HCT116 (cell line): ENCODE data around the gene XRN1. TPM values are rescaled to one million over a fixed set of nuclear protein-coding genes. Genes with fewer than 3 reads are reported as not detected.

Experiments
- ATAC-seq: fragments of 200-7000 bp; cut with Tn5 transposase; 2 replicates; pipeline ENCODE4 v1.9.1; 2020; ENCODE audit warnings: mild to moderate bottlenecking, moderate library complexity
- BruUV-seq: library from RNA; stranded (reverse); fragments of 400-500 nt; replicated peaks from 2 replicates; lab custom pipeline; 2021; lab: Mats Ljungman, UMichigan
- CTCF ChIA-PET: fragments of 300-600 bp; sonication (Branson Sonifier 250); formaldehyde crosslinking; loops from one replicate; lab custom pipeline; 2021; ENCODE audit warnings: antibody characterized with exemption; lab: Charles Lee
- POLR2A ChIA-PET: fragments of 300-600, 350-600 bp; sonication (Branson Sonifier 250); formaldehyde crosslinking; loops from one replicate; lab custom pipeline; 2021; ENCODE audit warnings: antibody characterized with exemption; lab: Charles Lee
- RAD21 ChIA-PET, 2 experiments: fragments of 300-600 bp; sonication (Branson Sonifier 250); formaldehyde crosslinking; loops; one replicate each; lab custom pipeline; 2023; ENCODE audit warnings: low total read pairs in 2 of 2; ENCODE audit not compliant: uncharacterized antibody in 2 of 2, unreplicated experiment in 2 of 2, low non-redundant PET in 1 of 2; lab: Charles Lee
- DNase-seq: peaks from one replicate; pipeline ENCODE4 v3.0.0-alpha.2; 2010; ENCODE audit warnings: low read depth, low spot score
- H2AFZ ChIP-seq: fragments of 200-600 bp; shearing (Covaris generic), sonication (generic); 2 replicates; pipeline ENCODE4 v1.6.1; 2017; ENCODE audit warnings: low read depth, mixed run types, mixed read lengths, antibody characterized with exemption, low read length; ENCODE audit not compliant: poor library complexity, severe bottlenecking
- H3K27ac ChIP-seq: 2 replicates; pipeline ENCODE4 v1.5.1; 2012; ENCODE audit warnings: low read depth, low read length
- H3K27me3 ChIP-seq: fragments of 200-600 bp; sonication (generic); 2 replicates; pipeline ENCODE4 v1.6.1; 2016; ENCODE audit warnings: mixed run types, low read length, mixed read lengths; ENCODE audit not compliant: insufficient read depth
- H3K36me3 ChIP-seq, 2 experiments: fragments of 200-500 bp in 1 of 2; fragments of 200-600 bp in 1 of 2; sonication (Bioruptor generic) in 1 of 2; sonication (generic) in 1 of 2; 2 replicates each; pipeline versions ENCODE4 v1.5.1 to v1.6.1; 2014 to 2016; ENCODE audit warnings: low read length in 2 of 2, inconsistent platforms in 1 of 2, mixed read lengths in 1 of 2, mixed run types in 1 of 2; ENCODE audit not compliant: insufficient read depth in 2 of 2, control insufficient read depth in 1 of 2
- H3K4me1 ChIP-seq, 2 experiments: fragments of 200-600 bp in 1 of 2; sonication (generic) in 1 of 2; 2 replicates each; pipeline versions ENCODE4 v1.5.1 to v1.6.1; 2012 to 2017; ENCODE audit warnings: low read length in 2 of 2, inconsistent platforms in 1 of 2, mild to moderate bottlenecking in 1 of 2, mixed read lengths in 1 of 2, mixed run types in 1 of 2, moderate library complexity in 1 of 2; ENCODE audit not compliant: insufficient read depth in 2 of 2, control insufficient read depth in 1 of 2
- H3K4me2 ChIP-seq: fragments of 200-600 bp; sonication (generic); 2 replicates; pipeline ENCODE4 v1.6.1; 2017; ENCODE audit warnings: mixed run types, low read length, mixed read lengths
- H3K4me3 ChIP-seq, 2 experiments: fragments of 200-600 bp in 1 of 2; sonication (generic) in 1 of 2; replicated peaks in 1 of 2; 2 replicates each; pipeline ENCODE4 v1.5.1; 2011 to 2016; ENCODE audit warnings: low read length in 2 of 2, control low read depth in 1 of 2, low read depth in 1 of 2, mild to moderate bottlenecking in 1 of 2, mixed read lengths in 1 of 2, mixed run types in 1 of 2
- H3K79me2 ChIP-seq: fragments of 200-600 bp; sonication (generic); 2 replicates; pipeline ENCODE4 v1.6.1; 2017; ENCODE audit warnings: mild to moderate bottlenecking, mixed run types, low read length, moderate library complexity, mixed read lengths; ENCODE audit not compliant: insufficient read depth
- H3K9ac ChIP-seq: fragments of 200-600 bp; sonication (generic); 2 replicates; pipeline ENCODE4 v1.6.1; 2016; ENCODE audit warnings: low read length, mixed read lengths
- H3K9me2 ChIP-seq: fragments of 200-600 bp; sonication (generic), shearing (Covaris generic); 2 replicates; pipeline ENCODE4 v1.6.1; 2017; ENCODE audit warnings: mixed run types, mild to moderate bottlenecking, moderate library complexity; ENCODE audit not compliant: insufficient read depth
- H3K9me3 ChIP-seq, 2 experiments: fragments of 200-500 bp in 1 of 2; fragments of 200-600 bp in 1 of 2; sonication (Bioruptor generic) in 1 of 2; sonication (generic) in 1 of 2; 2 replicates each; pipeline ENCODE4 v1.6.1; 2014 to 2017; ENCODE audit warnings: low read length in 2 of 2, mixed read lengths in 2 of 2, inconsistent platforms in 1 of 2, low read depth in 1 of 2, mild to moderate bottlenecking in 1 of 2, mixed run types in 1 of 2, moderate library complexity in 1 of 2; ENCODE audit not compliant: control insufficient read depth in 1 of 2, insufficient read depth in 1 of 2
- H4K20me1 ChIP-seq: fragments of 200-600 bp; sonication (generic), shearing (Covaris generic); 2 replicates; pipeline ENCODE4 v1.6.1; 2017; ENCODE audit warnings: mixed run types, mild to moderate bottlenecking, moderate library complexity; ENCODE audit not compliant: insufficient read depth
- CBX3 ChIP-seq: IDR thresholded peaks from 2 replicates; pipeline ENCODE4 v1.6.1; 2012; ENCODE audit warnings: low read depth
- CEBPB ChIP-seq: IDR thresholded peaks from 2 replicates; pipeline ENCODE4 v1.6.1; 2012; ENCODE audit warnings: low read depth
- EGR1 ChIP-seq: IDR thresholded peaks from 2 replicates; pipeline ENCODE4 v1.6.1; 2012; ENCODE audit warnings: low read depth
- EZH2phosphoT487 ChIP-seq: fragments of 200-600 bp; IDR thresholded peaks from 2 replicates; pipeline ENCODE4 v1.6.1; 2018; ENCODE audit warnings: antibody characterized with exemption, borderline replicate concordance
- FOSL1 ChIP-seq: IDR thresholded peaks from 2 replicates; pipeline ENCODE4 v1.6.1; 2012; ENCODE audit warnings: low read depth
- MAX ChIP-seq: IDR thresholded peaks from 2 replicates; pipeline ENCODE4 v1.6.1; 2012
- POLR2AphosphoS5 ChIP-seq: IDR thresholded peaks from 2 replicates; pipeline ENCODE4 v1.6.1; 2011; ENCODE audit warnings: mild to moderate bottlenecking, low read depth, low read length, moderate library complexity
- RAD21 ChIP-seq: IDR thresholded peaks from 2 replicates; pipeline ENCODE4 v1.6.1; 2012; ENCODE audit warnings: low read depth, mild to moderate bottlenecking
- SRF ChIP-seq: IDR thresholded peaks from 2 replicates; pipeline ENCODE4 v1.6.1; 2012; ENCODE audit warnings: low read depth
- TCF7L2 ChIP-seq: IDR thresholded peaks from 2 replicates; pipeline ENCODE4 v1.7.0; 2011; ENCODE audit warnings: borderline replicate concordance, inconsistent platforms; ENCODE audit not compliant: insufficient read depth, insufficient read length; ENCODE audit errors: extremely low read depth
- intact Hi-C: fragments of 100-400 bp; cut with micrococcal nuclease; formaldehyde crosslinking; loops from 2 replicates; pipeline ENCODE4 v1.10.0; 2022
- total RNA-seq: library from RNA; stranded (reverse); gene quantifications from one replicate; pipeline ENCODE4 v1.2.1, GENCODE V29; 2021; ENCODE audit not compliant: unreplicated experiment
- TF ChIP-seq, protein P1 (sequence below): IDR thresholded peaks from 2 replicates; pipeline ENCODE4 v1.6.1; 2012; ENCODE audit warnings: low read depth

XRN1 gene
- total RNA-seq, 1 experiment from 2014 or later: 21.3 TPM

- CTCF ChIA-PET: interaction anchor here (0.8 kb wide), 1 partner anchor 144 kb away, joined by 3 read pairs; no protein-coding TSS in a partner anchor
- H3K4me1 ChIP-seq: peaks cover 0 to 7% of the 10 kb centered on the region in 2 experiments; a peak in 1 of 4 replicates
- no peak overlapping the region for H3K9ac ChIP-seq
- RAD21 ChIA-PET: interaction anchor here in 1 of 2 experiments (0.8 kb wide), 1 partner anchor 144 kb away, joined by 4 read pairs; no protein-coding TSS in a partner anchor
- intact Hi-C loops: loop anchor here (10.0 kb wide), 1 partner anchor 806 kb away; no protein-coding TSS in a partner anchor
- H3K36me3 ChIP-seq: no peaks in the 10 kb centered on the region
- H3K79me2 ChIP-seq: no peaks in the 10 kb centered on the region
- H4K20me1 ChIP-seq: no peaks in the 10 kb centered on the region
- no peaks in the 10 kb centered on the region for H3K27me3 ChIP-seq
- DNase-seq: no peak
- H3K9me2 ChIP-seq: no peaks in the 10 kb centered on the region
- TF ChIP-seq SRF: no peak
- no peak for TF ChIP-seq FOSL1
- TF ChIP-seq RAD21: peak; percentile 28; the same call in 1 of the 2 replicates
- no peak for TF ChIP-seq EGR1
- TF ChIP-seq EZH2phosphoT487: no peak
- no peak overlapping the region for H3K4me2 ChIP-seq
- ATAC-seq: no peak
- no peaks in the 10 kb centered on the region for H3K9me3 ChIP-seq
- POLR2A ChIA-PET: no interaction called here
- H3K4me3 ChIP-seq: no peak overlapping the region
- no peak overlapping the region for H2AFZ ChIP-seq
- no TSS peak for BruUV-seq
- H3K27ac ChIP-seq: no peak overlapping the region
These were observed 177.4 kb downstream of the XRN1 start for GRCh38 chr3:142270407-142270806.

GRCh38 chr3:142269767-142270166, 178.1 kb downstream of the XRN1 start:
- H3K9me3 ChIP-seq: no peaks in the 10 kb centered on the region
- DNase-seq (no peak), ATAC-seq (no peak)
- H4K20me1 ChIP-seq: no peaks in the 10 kb centered on the region
- intact Hi-C loops: loop anchor here (10.0 kb wide), 1 partner anchor 805 kb away; no protein-coding TSS in a partner anchor
- H3K4me1 ChIP-seq: peaks cover 0 to 7% of the 10 kb centered on the region in 2 experiments; a peak in 1 of 4 replicates
- no peak overlapping the region for H3K4me2 ChIP-seq
- H3K79me2 ChIP-seq: no peaks in the 10 kb centered on the region
- RAD21 ChIA-PET: interaction anchor here in 1 of 2 experiments (0.8 kb wide), 1 partner anchor 144 kb away, joined by 4 read pairs; no protein-coding TSS in a partner anchor
- no peaks in the 10 kb centered on the region for H3K9me2 ChIP-seq
- H3K27me3 ChIP-seq: no peaks in the 10 kb centered on the region
- no peak overlapping the region for H2AFZ ChIP-seq
- CTCF ChIA-PET: interaction anchor here (0.8 kb wide), 1 partner anchor 144 kb away, joined by 3 read pairs; no protein-coding TSS in a partner anchor
- H3K4me3 ChIP-seq: no peak overlapping the region
- POLR2A ChIA-PET: no interaction called here
- H3K9ac ChIP-seq: no peak overlapping the region
- no peak for TF ChIP-seq POLR2AphosphoS5
- no peak for TF ChIP-seq CEBPB
- TF ChIP-seq CBX3: no peak
- TF ChIP-seq TCF7L2: no peak
- no peak for TF ChIP-seq FOSL1
- TF ChIP-seq, protein P1, sequence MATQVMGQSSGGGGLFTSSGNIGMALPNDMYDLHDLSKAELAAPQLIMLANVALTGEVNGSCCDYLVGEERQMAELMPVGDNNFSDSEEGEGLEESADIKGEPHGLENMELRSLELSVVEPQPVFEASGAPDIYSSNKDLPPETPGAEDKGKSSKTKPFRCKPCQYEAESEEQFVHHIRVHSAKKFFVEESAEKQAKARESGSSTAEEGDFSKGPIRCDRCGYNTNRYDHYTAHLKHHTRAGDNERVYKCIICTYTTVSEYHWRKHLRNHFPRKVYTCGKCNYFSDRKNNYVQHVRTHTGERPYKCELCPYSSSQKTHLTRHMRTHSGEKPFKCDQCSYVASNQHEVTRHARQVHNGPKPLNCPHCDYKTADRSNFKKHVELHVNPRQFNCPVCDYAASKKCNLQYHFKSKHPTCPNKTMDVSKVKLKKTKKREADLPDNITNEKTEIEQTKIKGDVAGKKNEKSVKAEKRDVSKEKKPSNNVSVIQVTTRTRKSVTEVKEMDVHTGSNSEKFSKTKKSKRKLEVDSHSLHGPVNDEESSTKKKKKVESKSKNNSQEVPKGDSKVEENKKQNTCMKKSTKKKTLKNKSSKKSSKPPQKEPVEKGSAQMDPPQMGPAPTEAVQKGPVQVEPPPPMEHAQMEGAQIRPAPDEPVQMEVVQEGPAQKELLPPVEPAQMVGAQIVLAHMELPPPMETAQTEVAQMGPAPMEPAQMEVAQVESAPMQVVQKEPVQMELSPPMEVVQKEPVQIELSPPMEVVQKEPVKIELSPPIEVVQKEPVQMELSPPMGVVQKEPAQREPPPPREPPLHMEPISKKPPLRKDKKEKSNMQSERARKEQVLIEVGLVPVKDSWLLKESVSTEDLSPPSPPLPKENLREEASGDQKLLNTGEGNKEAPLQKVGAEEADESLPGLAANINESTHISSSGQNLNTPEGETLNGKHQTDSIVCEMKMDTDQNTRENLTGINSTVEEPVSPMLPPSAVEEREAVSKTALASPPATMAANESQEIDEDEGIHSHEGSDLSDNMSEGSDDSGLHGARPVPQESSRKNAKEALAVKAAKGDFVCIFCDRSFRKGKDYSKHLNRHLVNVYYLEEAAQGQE: no peak
- no peak for TF ChIP-seq MAX
- TF ChIP-seq EZH2phosphoT487: no peak
- no peaks in the 10 kb centered on the region for H3K36me3 ChIP-seq
- no TSS peak for BruUV-seq
- no peak overlapping the region for H3K27ac ChIP-seq
